ENCODE measurements around the gene MGMT.

DNA sequence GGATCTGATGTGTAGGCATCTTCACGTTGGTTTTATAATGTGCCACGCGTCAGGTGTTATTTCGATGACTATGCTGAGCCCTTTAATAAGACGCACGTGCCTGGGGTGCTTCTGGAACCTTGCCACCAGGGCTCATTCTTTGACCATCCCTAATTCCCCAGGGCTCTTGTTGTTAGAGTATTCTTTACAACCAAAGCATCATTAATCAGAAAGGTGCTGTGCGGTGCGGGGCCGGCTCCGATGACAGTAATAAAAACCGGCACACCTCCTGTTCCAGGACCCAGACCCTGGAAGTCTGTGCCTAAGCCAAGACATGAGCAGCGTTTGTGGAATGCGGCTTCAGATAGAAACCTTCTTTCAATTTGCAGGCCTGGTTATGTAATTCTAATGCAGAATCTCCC lies 58.4 kb downstream of the MGMT start:
- TF ChIP-seq, protein P1, sequence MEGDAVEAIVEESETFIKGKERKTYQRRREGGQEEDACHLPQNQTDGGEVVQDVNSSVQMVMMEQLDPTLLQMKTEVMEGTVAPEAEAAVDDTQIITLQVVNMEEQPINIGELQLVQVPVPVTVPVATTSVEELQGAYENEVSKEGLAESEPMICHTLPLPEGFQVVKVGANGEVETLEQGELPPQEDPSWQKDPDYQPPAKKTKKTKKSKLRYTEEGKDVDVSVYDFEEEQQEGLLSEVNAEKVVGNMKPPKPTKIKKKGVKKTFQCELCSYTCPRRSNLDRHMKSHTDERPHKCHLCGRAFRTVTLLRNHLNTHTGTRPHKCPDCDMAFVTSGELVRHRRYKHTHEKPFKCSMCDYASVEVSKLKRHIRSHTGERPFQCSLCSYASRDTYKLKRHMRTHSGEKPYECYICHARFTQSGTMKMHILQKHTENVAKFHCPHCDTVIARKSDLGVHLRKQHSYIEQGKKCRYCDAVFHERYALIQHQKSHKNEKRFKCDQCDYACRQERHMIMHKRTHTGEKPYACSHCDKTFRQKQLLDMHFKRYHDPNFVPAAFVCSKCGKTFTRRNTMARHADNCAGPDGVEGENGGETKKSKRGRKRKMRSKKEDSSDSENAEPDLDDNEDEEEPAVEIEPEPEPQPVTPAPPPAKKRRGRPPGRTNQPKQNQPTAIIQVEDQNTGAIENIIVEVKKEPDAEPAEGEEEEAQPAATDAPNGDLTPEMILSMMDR (IDR thresholded peaks at IDR 0.05): no peak
- TF ChIP-seq POLR2A (IDR thresholded peaks at IDR 0.05): no peak
